SH-SY5Y (cell line): ENCODE data around the gene SLN.

Experiments used
- GATA2 ChIP-seq: IDR thresholded peaks from 2 replicates; pipeline ENCODE4 v1.6.1; 2011; ENCODE audit warnings: mild to moderate bottlenecking, low read depth, low read length
- GATA3 ChIP-seq: IDR thresholded peaks from 2 replicates; pipeline ENCODE4 v1.6.1; 2011; ENCODE audit warnings: low read depth, mild to moderate bottlenecking, low read length, moderate library complexity

- TF ChIP-seq GATA2 (no peak), GATA3 (no peak)
Observed at GRCh38 chr11:107661656-107662055, 50.2 kb downstream of the SLN start.
